Ishikawa (cell line): ENCODE results near the gene CELSR2.

Experiments used
- CEBPB ChIP-seq: IDR thresholded peaks from 2 replicates; pipeline ENCODE4 v1.6.1; 2012
- CREB1 ChIP-seq: IDR thresholded peaks from 2 replicates; pipeline ENCODE4 v1.6.1; 2012; ENCODE audit warnings: low read depth
- EGR1 ChIP-seq: IDR thresholded peaks from 2 replicates; pipeline ENCODE4 v1.6.1; 2012
- EP300 ChIP-seq: IDR thresholded peaks from 2 replicates; pipeline ENCODE4 v1.6.1; 2012; ENCODE audit warnings: borderline replicate concordance
- FOXM1 ChIP-seq: IDR thresholded peaks from 2 replicates; pipeline ENCODE4 v1.6.1; 2012; ENCODE audit warnings: low read depth, borderline replicate concordance
- MAX ChIP-seq: IDR thresholded peaks from 2 replicates; pipeline ENCODE4 v1.6.1; 2012
- NFIC ChIP-seq: IDR thresholded peaks from 2 replicates; pipeline ENCODE4 v1.6.1; 2012
- RAD21 ChIP-seq: IDR thresholded peaks from 2 replicates; pipeline ENCODE4 v1.6.1; 2012; ENCODE audit warnings: low read depth
- REST ChIP-seq: IDR thresholded peaks from 2 replicates; pipeline ENCODE4 v1.6.1; 2012; ENCODE audit warnings: low read depth, mild to moderate bottlenecking
- TAF1 ChIP-seq: IDR thresholded peaks from 2 replicates; pipeline ENCODE4 v1.6.1; 2012; ENCODE audit warnings: low read depth, mild to moderate bottlenecking
- TCF12 ChIP-seq: IDR thresholded peaks from 2 replicates; pipeline ENCODE4 v1.6.1; 2012; ENCODE audit warnings: low read depth
- TEAD4 ChIP-seq: IDR thresholded peaks from 2 replicates; pipeline ENCODE4 v1.6.1; 2012
- USF1 ChIP-seq: IDR thresholded peaks from 2 replicates; pipeline ENCODE4 v1.6.1; 2012
- YY1 ChIP-seq: IDR thresholded peaks from 2 replicates; pipeline ENCODE4 v1.6.1; 2012; ENCODE audit warnings: low read depth
- ZBTB7A ChIP-seq: IDR thresholded peaks from 2 replicates; pipeline ENCODE4 v1.6.1; 2012; ENCODE audit warnings: low read depth

Gene CELSR2

GRCh38 chr1:109283748-109284600 is 34.6 kb downstream of the CELSR2 start:
- no peak for TF ChIP-seq TCF12
- no peak for TF ChIP-seq USF1
- TF ChIP-seq YY1: no peak
- TF ChIP-seq CREB1: no peak
- TF ChIP-seq REST: no peak
- no peak for TF ChIP-seq FOXM1
- no peak for TF ChIP-seq EGR1
- TF ChIP-seq EP300: no peak
- TF ChIP-seq TEAD4: no peak
- no peak for TF ChIP-seq ZBTB7A
- TF ChIP-seq RAD21: no peak
- TF ChIP-seq TAF1: no peak
- TF ChIP-seq MAX: no peak
- TF ChIP-seq CEBPB: no peak
- TF ChIP-seq NFIC: no peak

DNA sequence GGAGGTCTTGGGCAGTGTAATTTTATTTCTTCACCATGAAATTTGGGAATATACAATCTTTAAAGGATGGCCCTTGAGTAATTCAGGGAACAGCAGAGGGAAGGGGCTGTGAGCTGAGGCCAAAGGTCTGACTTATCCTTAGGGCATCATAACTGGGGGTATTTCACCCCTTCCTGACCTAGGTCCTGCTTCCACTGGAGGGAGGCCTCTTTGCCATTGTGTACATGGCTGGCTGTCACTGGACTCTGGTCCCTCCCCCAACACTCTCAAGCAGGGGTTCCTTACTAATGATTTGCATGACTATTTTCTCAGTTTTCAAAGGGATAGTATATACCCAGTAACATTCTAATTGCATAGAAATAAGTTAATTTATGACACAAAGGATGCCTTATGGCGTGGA is 40.8 kb downstream of the CELSR2 start:
- no peak for TF ChIP-seq FOXM1
- no peak for TF ChIP-seq YY1
- TF ChIP-seq EP300: no peak
- TF ChIP-seq TCF12: no peak
- no peak for TF ChIP-seq MAX
- TF ChIP-seq RAD21: no peak
- no peak for TF ChIP-seq REST
- TF ChIP-seq USF1: no peak
- no peak for TF ChIP-seq TEAD4
- no peak for TF ChIP-seq EGR1
- TF ChIP-seq CREB1: no peak
- no peak for TF ChIP-seq TAF1
- TF ChIP-seq NFIC: no peak

DNA sequence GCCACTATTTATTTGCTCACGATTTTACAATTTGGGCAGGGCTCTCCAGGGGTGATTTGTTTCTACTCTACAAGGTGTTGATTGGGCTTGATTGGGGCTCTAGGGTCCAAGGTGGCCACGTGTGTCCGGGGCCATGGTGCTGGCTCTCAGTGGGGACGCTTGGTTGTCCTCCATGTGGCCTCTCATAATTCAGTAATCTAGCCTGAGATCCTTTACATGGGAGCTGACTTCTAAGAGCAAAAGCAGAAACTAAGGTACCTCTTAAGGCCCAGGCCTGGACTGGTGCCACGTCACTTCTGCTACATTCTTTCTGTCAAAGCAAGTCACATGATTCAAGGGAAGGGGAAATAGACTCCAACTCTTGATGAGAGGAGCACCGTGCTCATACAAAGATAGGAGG is 41.7 kb downstream of the CELSR2 start:
- no peak for TF ChIP-seq YY1
- no peak for TF ChIP-seq TEAD4
- TF ChIP-seq USF1: no peak
- TF ChIP-seq ZBTB7A: no peak

GRCh38 chr1:109292364-109292763 is 43.0 kb downstream of the CELSR2 start:
- TF ChIP-seq ZBTB7A (no peak), NFIC (no peak), EP300 (no peak)

- TF ChIP-seq TEAD4 (no peak), ZBTB7A (no peak), RAD21 (no peak), EP300 (no peak), TAF1 (no peak), NFIC (no peak), FOXM1 (no peak), CEBPB (no peak), EGR1 (no peak), CREB1 (no peak)
These were observed 43.7 kb downstream of the CELSR2 start for GRCh38 chr1:109293026-109293425.

DNA sequence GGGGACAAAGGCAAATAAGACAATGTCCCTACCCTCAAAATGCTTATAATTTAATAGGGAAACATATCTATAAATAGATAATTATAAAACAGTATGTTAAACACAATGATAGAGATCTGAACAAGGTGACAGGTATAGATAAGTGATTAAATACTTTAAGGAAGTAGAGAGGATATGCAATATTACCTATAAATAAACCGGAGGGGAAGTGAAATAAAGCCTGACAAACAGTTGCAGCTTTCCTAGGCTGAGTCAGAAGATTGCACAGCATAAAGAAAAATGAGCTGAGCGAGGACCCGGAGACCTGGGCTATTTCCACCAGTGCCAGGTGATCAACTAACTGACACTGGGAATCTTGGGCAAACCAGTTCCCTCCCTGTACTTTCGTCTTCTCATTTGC is 45.1 kb downstream of the CELSR2 start:
- no peak for TF ChIP-seq CREB1
- TF ChIP-seq CEBPB: no peak
- no peak for TF ChIP-seq RAD21
- no peak for TF ChIP-seq FOXM1
- TF ChIP-seq YY1: no peak
- TF ChIP-seq NFIC: no peak
- TF ChIP-seq MAX: no peak
- no peak for TF ChIP-seq EP300
- no peak for TF ChIP-seq ZBTB7A
- no peak for TF ChIP-seq REST
- TF ChIP-seq TAF1: no peak
- no peak for TF ChIP-seq TCF12
- no peak for TF ChIP-seq USF1
- no peak for TF ChIP-seq TEAD4
- TF ChIP-seq EGR1: no peak
